Adrenal gland (tissue), 5 donors: ENCODE measurements around the gene ABLIM2.

ENCODE experiments used
- CTCF ChIP-seq, 6 experiments: fragments of 450-650 bp in 4 of 6; fragments of 200-600 bp in 2 of 6; sonication (generic) in 1 of 6; IDR thresholded peaks; 1 replicate in 5 of 6; 2 replicates in 1 of 6; pipeline versions ENCODE4 v1.5.1 to v1.8.0; 2016 to 2021; ENCODE audit warnings: antibody characterized with exemption in 6 of 6, mild to moderate bottlenecking in 2 of 6, moderate library complexity in 1 of 6
- POLR2A ChIP-seq, 2 donors: fragments of 450-650 bp; IDR thresholded peaks; one replicate each; pipeline ENCODE4 v1.6.1; 2017; ENCODE audit warnings: antibody characterized with exemption in 2 of 2, mild to moderate bottlenecking in 2 of 2, moderate library complexity in 1 of 2
- donor health status: DM: no; HTN: no; CAD: no.

- TF ChIP-seq CTCF (IDR thresholded peaks at IDR 0.05): no peak
- no peak for TF ChIP-seq POLR2A (IDR thresholded peaks at IDR 0.05)
Measured at GRCh38 chr4:8006471-8006870, 152.1 kb downstream of the ABLIM2 start.
